Measurements from ENCODE around the gene LNP1.

- TF ChIP-seq EZH2 (IDR thresholded peaks at IDR 0.05; ENCODE audit: insufficient read depth, poor library complexity, severe bottlenecking) (no peak), EZH2phosphoT487 (IDR thresholded peaks at IDR 0.05; ENCODE audit: insufficient read depth, low read depth) (no peak)
Measured at GRCh38 chr3:100358413-100358812, 42.9 kb upstream of the LNP1 start.

All from GM23248 (cell line).